Brain microvascular endothelial cell (primary cell): ENCODE results near the gene LY6G5B.
A peak's percentile ranks its signal among the peaks of the same experiment; 100 is the strongest.

ENCODE experiments used
- DNase-seq: peaks from one replicate; pipeline ENCODE4 v3.0.0-alpha.2; 2020
- H3K27ac ChIP-seq: fragments of 250-450 bp; sonication (Bioruptor Pico); 2 replicates; pipeline ENCODE4 v1.5.1; 2020; ENCODE audit warnings: mild to moderate bottlenecking, moderate library complexity
- H3K27me3 ChIP-seq: fragments of 250-450 bp; sonication (Bioruptor Pico); replicated peaks from 2 replicates; pipeline ENCODE4 v1.5.1; 2020; ENCODE audit warnings: mild to moderate bottlenecking
- H3K36me3 ChIP-seq: fragments of 250-450 bp; sonication (Bioruptor Pico); replicated peaks from 2 replicates; pipeline ENCODE4 v1.5.1; 2020; ENCODE audit warnings: mild to moderate bottlenecking
- H3K4me3 ChIP-seq: 2 replicates; pipeline ENCODE4 v1.5.1; 2011; ENCODE audit warnings: low read depth, mild to moderate bottlenecking, control low read depth, low read length, moderate library complexity
- CTCF ChIP-seq: IDR thresholded peaks from 2 replicates; pipeline ENCODE4 v1.5.1; 2011; ENCODE audit warnings: low read depth, mild to moderate bottlenecking, moderate library complexity, low read length, control low read depth, inconsistent platforms; ENCODE audit errors: missing control alignments
- in situ Hi-C: cut with HindIII; loops from 2 replicates; pipeline ENCODE4 v1.10.0; 2017; ENCODE audit warnings: low sequenced_read_pairs, low pct_ligation_motif_present

The LY6G5B gene

GRCh38 chr6:31654574-31655348 is 15.0 kb upstream of the LY6G5B start:
- peaks cover 2% of the 10 kb centered on the region for H3K36me3 ChIP-seq

GRCh38 chr6:31655349-31656237 is 14.2 kb upstream of the LY6G5B start, which contains the start of gene APOM:
APOM (plus strand) TSS chr6:31655894; CDS start chr6:31655967, 73 bp downstream.
- no peak for TF ChIP-seq CTCF
- DNase-seq = no peak
- Histone ChIP-seq H3K27me3 (no peaks in the 10 kb centered on the region), H3K4me3 (no peak within 1 kb of the TSS), H3K27ac (no peak within 1 kb of the TSS), H3K36me3 (peaks cover 2% of the 10 kb centered on the region)
- in situ Hi-C loops = no loop called here

More at GRCh38 chr6:31654574-31655348, 15.0 kb upstream of the LY6G5B start:
- Histone ChIP-seq H3K27me3 (no peaks in the 10 kb centered on the region), H3K4me3 (no peak overlapping the region), H3K27ac (no peak overlapping the region)
- no peak for DNase-seq
- in situ Hi-C loops = no loop called here
- TF ChIP-seq CTCF = no peak

- H3K4me3 ChIP-seq = no peak overlapping the region
- peaks cover 9% of the 10 kb centered on the region for H3K36me3 ChIP-seq
- H3K27ac ChIP-seq = no peak overlapping the region
- TF ChIP-seq CTCF = no peak
- no peak for DNase-seq
- in situ Hi-C loops = no loop called here
- no peaks in the 10 kb centered on the region for H3K27me3 ChIP-seq
Measured at GRCh38 chr6:31657406-31658157, 12.2 kb upstream of the LY6G5B start.

- no peak overlapping the region for H3K27ac ChIP-seq
- no peaks in the 10 kb centered on the region for H3K27me3 ChIP-seq
- in situ Hi-C loops = no loop called here
- DNase-seq = no peak
- peaks cover 9% of the 10 kb centered on the region for H3K36me3 ChIP-seq
- TF ChIP-seq CTCF = no peak
- H3K4me3 ChIP-seq = no peak overlapping the region
Measured at GRCh38 chr6:31658158-31658688, 11.6 kb upstream of the LY6G5B start.

- TF ChIP-seq CTCF = no peak
- no peaks in the 10 kb centered on the region for H3K27me3 ChIP-seq
- DNase-seq = no peak
- in situ Hi-C loops = no loop called here
- H3K27ac ChIP-seq = no peak overlapping the region
- peak overlapping the region; percentile 87 for H3K4me3 ChIP-seq
- peaks cover 9% of the 10 kb centered on the region for H3K36me3 ChIP-seq
Measured at GRCh38 chr6:31658983-31659648, 10.7 kb upstream of the LY6G5B start.
